SU-DHL-6 (cell line): Measurements from ENCODE around the gene CRYBA4.

ENCODE experiments used
- H2AFZ ChIP-seq: fragments of 200-600 bp; sonication (generic); 2 replicates; pipeline ENCODE4 v1.6.1; 2014; ENCODE audit warnings: low read depth, mild to moderate bottlenecking, moderate library complexity, mixed read lengths, antibody characterized with exemption, low read length; ENCODE audit not compliant: severe bottlenecking
- H3F3A ChIP-seq: fragments of 200-600 bp; shearing (Covaris generic); 2 replicates; pipeline ENCODE4 v1.6.0; 2016; ENCODE audit warnings: antibody characterized with exemption, mild to moderate bottlenecking; ENCODE audit not compliant: insufficient read depth
- H3K27ac ChIP-seq: fragments of 200-600 bp; sonication (generic); 2 replicates; pipeline ENCODE4 v1.5.1; 2016; ENCODE audit warnings: low read depth, mild to moderate bottlenecking, low read length, moderate library complexity, mixed read lengths
- H3K27me3 ChIP-seq: fragments of 200-600 bp; sonication (generic), shearing (Covaris generic); 2 replicates; pipeline ENCODE4 v1.6.0; 2014; ENCODE audit warnings: mild to moderate bottlenecking, low read length
- H3K36me3 ChIP-seq: fragments of 200-600 bp; sonication (generic); 2 replicates; pipeline ENCODE4 v1.6.1; 2014; ENCODE audit warnings: mild to moderate bottlenecking, low read length, mixed read lengths
- H3K4me2 ChIP-seq: fragments of 300-600, 200-600 bp; shearing (Covaris generic), sonication (generic); 2 replicates; pipeline ENCODE4 v1.6.0; 2014; ENCODE audit warnings: low read length, low read depth, mild to moderate bottlenecking; ENCODE audit not compliant: poor library complexity, severe bottlenecking
- H3K4me3 ChIP-seq: fragments of 200-600 bp; sonication (generic); 2 replicates; pipeline ENCODE4 v1.5.1; 2014; ENCODE audit warnings: antibody characterized with exemption, low read length, mild to moderate bottlenecking, mixed read lengths; ENCODE audit not compliant: insufficient read depth, poor library complexity, severe bottlenecking
- H3K79me2 ChIP-seq: fragments of 200-600 bp; sonication (generic); 2 replicates; pipeline ENCODE4 v1.6.1; 2014; ENCODE audit warnings: mild to moderate bottlenecking, low read length, moderate library complexity; ENCODE audit not compliant: insufficient read depth
- H3K9ac ChIP-seq: fragments of 200-600 bp; sonication (generic); 2 replicates; pipeline ENCODE4 v1.7.0; 2014; ENCODE audit warnings: mild to moderate bottlenecking, low read length
- H3K9me2 ChIP-seq: fragments of 200-600 bp; sonication (generic); replicated peaks from 2 replicates; pipeline ENCODE4 v1.6.1; 2014; ENCODE audit warnings: low read length; ENCODE audit not compliant: insufficient read depth
- H3K9me3 ChIP-seq: fragments of 200-600 bp; sonication (generic); 2 replicates; pipeline ENCODE4 v1.6.1; 2014; ENCODE audit warnings: low read length, mixed read lengths; ENCODE audit not compliant: insufficient read depth
- H4K20me1 ChIP-seq: fragments of 200-600 bp; sonication (generic); 2 replicates; pipeline ENCODE4 v1.6.1; 2014; ENCODE audit warnings: low read depth, mild to moderate bottlenecking, antibody characterized with exemption, low read length, moderate library complexity, mixed read lengths
- CTCF ChIP-seq: fragments of 200-600 bp; sonication (generic); IDR thresholded peaks from one replicate; pipeline ENCODE4 v1.5.1; 2017; ENCODE audit warnings: antibody characterized with exemption, mild to moderate bottlenecking, low read length, moderate library complexity; ENCODE audit not compliant: insufficient read depth, poor library complexity, severe bottlenecking
- EZH2phosphoT487 ChIP-seq: fragments of 200-600 bp; sonication (generic), shearing (Covaris generic); conservative IDR thresholded peaks from 2 replicates; pipeline ENCODE4 v1.6.1; 2018; ENCODE audit warnings: mild to moderate bottlenecking, antibody characterized with exemption, low read length, moderate library complexity, mixed read lengths

Gene CRYBA4

GRCh38 chr22:26614322-26614721 lies 7.4 kb upstream of the CRYBA4 start:
- H3K9ac ChIP-seq = no peak overlapping the region
- no peaks in the 10 kb centered on the region for H3K9me2 ChIP-seq
- H3K9me3 ChIP-seq = no peaks in the 10 kb centered on the region
- H3K4me3 ChIP-seq = no peak overlapping the region
- no peaks in the 10 kb centered on the region for H3K79me2 ChIP-seq
- H3K27ac ChIP-seq = no peak overlapping the region
- no peak overlapping the region for H3K4me2 ChIP-seq
- no peaks in the 10 kb centered on the region for H3K27me3 ChIP-seq
- H2AFZ ChIP-seq = no peak overlapping the region
- no peaks in the 10 kb centered on the region for H3K36me3 ChIP-seq
- TF ChIP-seq CTCF (no peak), EZH2phosphoT487 (no peak)
- no peaks in the 10 kb centered on the region for H4K20me1 ChIP-seq
- no peaks in the 10 kb centered on the region for H3F3A ChIP-seq

- Histone ChIP-seq H3K9me3 (no peaks in the 10 kb centered on the region), H3K27ac (no peak overlapping the region), H3K27me3 (no peaks in the 10 kb centered on the region), H3K36me3 (no peaks in the 10 kb centered on the region), H2AFZ (no peak overlapping the region), H3K9ac (no peak overlapping the region), H3K4me3 (no peak overlapping the region), H3K9me2 (no peaks in the 10 kb centered on the region), H3F3A (no peaks in the 10 kb centered on the region), H3K79me2 (no peaks in the 10 kb centered on the region), H3K4me2 (no peak overlapping the region), H4K20me1 (no peaks in the 10 kb centered on the region)
- TF ChIP-seq CTCF = no peak
- no peak for TF ChIP-seq EZH2phosphoT487
Measured at GRCh38 chr22:26615149-26615548, 6.6 kb upstream of the CRYBA4 start.

GRCh38 chr22:26615830-26616435 lies 5.8 kb upstream of the CRYBA4 start:
- H3K4me2 ChIP-seq = no peak overlapping the region
- H3K27ac ChIP-seq = no peak overlapping the region
- H3K4me3 ChIP-seq = no peak overlapping the region
- no peak overlapping the region for H3K9ac ChIP-seq
- no peaks in the 10 kb centered on the region for H3K9me3 ChIP-seq
- no peaks in the 10 kb centered on the region for H3F3A ChIP-seq
- H4K20me1 ChIP-seq = no peaks in the 10 kb centered on the region
- H3K9me2 ChIP-seq = no peaks in the 10 kb centered on the region
- no peaks in the 10 kb centered on the region for H3K36me3 ChIP-seq
- H3K79me2 ChIP-seq = no peaks in the 10 kb centered on the region
- H3K27me3 ChIP-seq = no peaks in the 10 kb centered on the region
- no peak for TF ChIP-seq CTCF
- no peak for TF ChIP-seq EZH2phosphoT487
- H2AFZ ChIP-seq = no peak overlapping the region
